ENCODE data around the gene CTRB1. TPM values are rescaled to one million over a fixed set of nuclear protein-coding genes. Genes with fewer than 3 reads are reported as not detected.

Gene CTRB1
- total and polyA plus RNA-seq, 8 donors = 0.12 to 0.20 (median 0.20) TPM; not detected in 5

GRCh38 chr16:75231570-75231969 lies 12.8 kb downstream of the CTRB1 start:
- Histone ChIP-seq H3K4me3 (no peak overlapping the region), H3K36me3 (peaks cover 0 to 77% of the 10 kb centered on the region in 2 donors), H3K4me1 (peaks cover 0 to 7% of the 10 kb centered on the region in 2 donors), H3K27me3 (peaks cover 0 to 8% of the 10 kb centered on the region in 2 donors), H3K9me3 (no peaks in the 10 kb centered on the region), H3K27ac (no peak overlapping the region)
- no peak for ATAC-seq
- intact Hi-C loops (cut with DNase I) = loop anchor here in 1 of 2 donors (5.0 kb wide), 1 partner anchor 156 kb away; no protein-coding TSS in a partner anchor
- no peak for DNase-seq
- TF ChIP-seq CTCF (IDR thresholded peaks at IDR 0.05) = no peak

GRCh38 chr16:75233611-75233938 lies 14.8 kb downstream of the CTRB1 start:
- TF ChIP-seq CTCF (IDR thresholded peaks at IDR 0.05) = no peak
- no peak overlapping the region for H3K4me3 ChIP-seq
- intact Hi-C loops (cut with DNase I) = loop anchor here in 1 of 2 donors (5.0 kb wide), 1 partner anchor 154 kb away; no protein-coding TSS in a partner anchor
- DNase-seq (no peak), ATAC-seq (no peak)
- no peaks in the 10 kb centered on the region for H3K9me3 ChIP-seq
- H3K27me3 ChIP-seq = peaks cover 0 to 8% of the 10 kb centered on the region in 2 donors
- H3K36me3 ChIP-seq = peaks cover 0 to 70% of the 10 kb centered on the region in 2 donors
- no peak overlapping the region for H3K27ac ChIP-seq
- H3K4me1 ChIP-seq = peaks cover 6 to 17% of the 10 kb centered on the region in 2 donors

- peaks cover 0 to 8% of the 10 kb centered on the region in 2 donors for H3K27me3 ChIP-seq
- no peak for TF ChIP-seq CTCF (IDR thresholded peaks at IDR 0.05)
- peaks cover 0 to 55% of the 10 kb centered on the region in 2 donors for H3K36me3 ChIP-seq
- intact Hi-C loops (cut with DNase I) = loop anchor here in 1 of 2 donors (5.0 kb wide), 1 partner anchor 152 kb away; no protein-coding TSS in a partner anchor
- ATAC-seq (no peak), DNase-seq (peak in 1 of 4 donors; percentile 83)
- H3K4me3 ChIP-seq = no peak overlapping the region
- peak overlapping the region in 1 of 2 donors; percentile 7 for H3K27ac ChIP-seq
- no peaks in the 10 kb centered on the region for H3K9me3 ChIP-seq
- H3K4me1 ChIP-seq = peaks cover 14 to 30% of the 10 kb centered on the region in 2 donors
Observed at GRCh38 chr16:75234856-75235696, 16.3 kb downstream of the CTRB1 start.

- no peak for TF ChIP-seq CTCF (IDR thresholded peaks at IDR 0.05)
- DNase-seq (peak in 1 of 4 donors; percentile 34), ATAC-seq (no peak)
- Histone ChIP-seq H3K27me3 (peaks cover 0 to 8% of the 10 kb centered on the region in 2 donors), H3K4me3 (no peak overlapping the region), H3K4me1 (peaks cover 14 to 30% of the 10 kb centered on the region in 2 donors), H3K9me3 (no peaks in the 10 kb centered on the region), H3K27ac (no peak overlapping the region), H3K36me3 (peaks cover 0 to 53% of the 10 kb centered on the region in 2 donors)
- intact Hi-C loops (cut with DNase I) = no loop called here
Observed at GRCh38 chr16:75235721-75236193, 17.0 kb downstream of the CTRB1 start.

- Histone ChIP-seq H3K27me3 (peaks cover 0 to 8% of the 10 kb centered on the region in 2 donors), H3K4me3 (no peak overlapping the region), H3K27ac (no peak overlapping the region), H3K36me3 (peaks cover 0 to 55% of the 10 kb centered on the region in 2 donors), H3K4me1 (peaks cover 14 to 30% of the 10 kb centered on the region in 2 donors), H3K9me3 (no peaks in the 10 kb centered on the region)
- intact Hi-C loops (cut with DNase I) = no loop called here
- TF ChIP-seq CTCF (IDR thresholded peaks at IDR 0.05) = no peak
- ATAC-seq (no peak), DNase-seq (no peak)
Observed at GRCh38 chr16:75236232-75236631, 17.4 kb downstream of the CTRB1 start.
